ENCODE measurements around the gene CENPB.

Gene CENPB

DNA sequence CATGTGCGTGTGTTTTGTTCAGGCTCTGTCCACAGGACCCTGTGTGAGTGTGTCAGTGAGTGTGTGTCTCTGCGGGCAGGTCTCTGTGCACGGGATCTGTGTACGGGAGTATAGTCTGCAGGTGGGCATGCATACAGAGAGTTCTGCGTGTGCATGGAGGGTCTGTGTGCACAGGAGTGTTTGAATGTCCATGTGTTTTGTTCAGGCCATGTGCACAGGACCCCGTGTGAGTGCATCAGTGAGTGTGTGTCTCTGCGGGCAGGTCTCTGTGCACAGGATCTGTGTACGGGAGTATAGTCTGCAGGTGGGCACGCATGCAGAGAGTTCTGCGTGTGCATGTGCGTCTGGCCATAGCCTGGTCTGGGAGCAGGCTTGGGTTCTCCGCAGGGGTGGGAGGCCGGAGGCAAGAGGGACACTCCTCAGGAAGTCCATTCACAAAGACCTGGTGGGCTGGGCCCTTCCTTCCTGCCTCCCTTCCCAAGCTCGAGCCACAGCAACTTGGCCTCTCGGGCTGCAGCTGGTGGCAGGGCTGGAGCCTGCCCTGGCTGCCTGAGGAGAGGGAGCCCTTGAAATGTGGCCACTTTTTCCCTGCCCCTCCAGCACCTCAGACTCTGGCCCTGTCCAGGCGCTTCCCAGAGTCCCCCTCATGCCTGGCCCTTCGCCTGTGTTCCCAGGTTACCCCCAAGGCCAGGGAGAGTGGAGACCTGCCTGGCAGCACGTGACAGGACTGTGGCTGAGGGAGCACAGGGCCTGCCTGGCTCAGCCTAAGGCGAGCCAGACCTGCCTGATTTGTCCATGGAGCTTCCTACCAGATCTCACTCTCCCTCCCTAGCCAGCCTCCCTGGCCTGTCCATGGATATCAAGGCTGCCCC lies 47.2 kb downstream of the CENPB start:
- Histone ChIP-seq H3K27ac (ENCODE audit: low read depth, low read length) (no peak overlapping the region), H2AFZ (ENCODE audit: insufficient read depth, low read length, poor library complexity) (peak overlapping the region; percentile 13), H3K36me3 (ENCODE audit: control insufficient read depth in 1 of 2, insufficient read depth in 2 of 2, low read length in 2 of 2) (no peaks in the 10 kb centered on the region), H4K8ac (ENCODE audit: low read depth, low read length) (no peak overlapping the region), H3K4me1 (ENCODE audit: control insufficient read depth in 1 of 2, insufficient read depth in 2 of 2, low read length in 2 of 2) (no peaks in the 10 kb centered on the region), H4K91ac (ENCODE audit: low read depth, low read length) (no peak overlapping the region), H3K9ac (ENCODE audit: low read length) (peak overlapping the region; percentile 6), H3K79me2 (ENCODE audit: control insufficient read depth, insufficient read depth, low read length, poor library complexity) (no peaks in the 10 kb centered on the region), H3K14ac (ENCODE audit: low read length) (no peak overlapping the region), H3K18ac (ENCODE audit: low read length) (no peak overlapping the region), H3K79me1 (ENCODE audit: low read length) (no peaks in the 10 kb centered on the region), H3K23ac (ENCODE audit: low read length) (no peak overlapping the region), H3K9me3 (ENCODE audit: insufficient read depth, low read depth, low read length) (peaks cover 2% of the 10 kb centered on the region), H3K4ac (ENCODE audit: low read depth, low read length) (no peak overlapping the region), H4K12ac (ENCODE audit: low read depth, low read length) (no peak overlapping the region), H3K4me3 (ENCODE audit: low read depth, low read length) (no peak overlapping the region), H2AK5ac (ENCODE audit: low read length) (no peak overlapping the region), H2BK120ac (ENCODE audit: insufficient read depth, low read length, poor library complexity) (no peak overlapping the region), H3K4me2 (ENCODE audit: low read length) (no peak overlapping the region), H3K27me3 (ENCODE audit: insufficient read depth, low read length) (no peaks in the 10 kb centered on the region), H2BK12ac (ENCODE audit: low read length) (no peak overlapping the region), H2BK5ac (ENCODE audit: low read depth, low read length, poor library complexity) (no peak overlapping the region)
- no CpG with 5 or more reads among the region's 19 CpGs for WGBS (ENCODE audit: extremely low coverage, insufficient coverage, insufficient read length)
- no peak for DNase-seq

DNA sequence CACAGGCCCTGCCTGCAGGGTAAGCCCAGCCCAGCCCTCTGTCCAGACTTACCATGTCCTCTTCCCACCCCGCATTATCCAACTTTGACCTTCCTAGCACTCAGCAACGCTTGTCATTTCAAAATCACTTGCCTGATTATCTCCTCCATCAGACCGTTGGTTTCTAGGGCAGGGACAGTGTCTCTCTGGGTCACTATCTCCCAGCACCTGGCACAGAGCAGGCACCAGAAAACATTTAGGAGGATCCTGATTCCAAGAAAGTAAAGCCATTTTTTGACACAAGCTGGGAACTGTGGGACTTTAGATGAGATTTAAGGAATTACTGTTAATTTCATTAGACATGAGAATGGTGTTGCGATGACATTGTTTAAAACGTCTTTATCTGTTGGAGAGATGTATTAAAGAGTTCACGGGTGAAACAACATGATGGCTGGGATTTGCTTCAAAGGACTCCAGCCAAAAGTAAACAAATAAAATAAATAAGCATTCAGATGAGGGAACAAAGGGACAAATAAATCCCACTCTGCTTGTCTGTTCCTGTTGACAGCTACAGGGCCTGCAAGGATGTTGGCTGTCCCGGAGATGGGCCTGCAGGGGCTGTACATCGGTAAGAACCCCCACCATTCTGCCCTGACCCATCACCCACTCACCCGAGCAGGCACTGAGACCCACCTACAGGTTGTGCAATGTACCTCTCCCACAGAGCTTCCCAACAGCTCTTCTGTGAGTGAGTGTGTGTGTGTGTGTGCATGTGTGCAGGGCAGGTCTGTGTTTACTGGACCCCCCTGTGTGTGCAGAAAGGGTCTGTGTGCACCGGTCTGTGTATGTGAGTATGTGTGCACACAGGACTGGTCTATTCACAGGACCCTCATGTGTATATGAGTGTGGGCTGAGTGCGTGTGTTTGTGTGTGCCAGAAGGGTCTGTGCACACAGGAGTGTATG lies 48.2 kb downstream of the CENPB start:
- Histone ChIP-seq H3K79me2 (ENCODE audit: control insufficient read depth, insufficient read depth, low read length, poor library complexity) (no peaks in the 10 kb centered on the region), H3K36me3 (ENCODE audit: control insufficient read depth in 1 of 2, insufficient read depth in 2 of 2, low read length in 2 of 2) (no peaks in the 10 kb centered on the region), H3K27me3 (ENCODE audit: insufficient read depth, low read length) (peaks cover under 1% of the 10 kb centered on the region), H3K9me3 (ENCODE audit: insufficient read depth, low read depth, low read length) (peaks cover 2% of the 10 kb centered on the region), H3K14ac (ENCODE audit: low read length) (no peak overlapping the region), H3K9ac (ENCODE audit: low read length) (peak overlapping the region; percentile 6), H2BK12ac (ENCODE audit: low read length) (no peak overlapping the region), H3K23ac (ENCODE audit: low read length) (no peak overlapping the region), H2BK120ac (ENCODE audit: insufficient read depth, low read length, poor library complexity) (no peak overlapping the region), H3K27ac (ENCODE audit: low read depth, low read length) (no peak overlapping the region), H2AFZ (ENCODE audit: insufficient read depth, low read length, poor library complexity) (no peak overlapping the region), H2BK5ac (ENCODE audit: low read depth, low read length, poor library complexity) (no peak overlapping the region), H3K18ac (ENCODE audit: low read length) (no peak overlapping the region), H3K4ac (ENCODE audit: low read depth, low read length) (no peak overlapping the region), H3K79me1 (ENCODE audit: low read length) (no peaks in the 10 kb centered on the region), H4K12ac (ENCODE audit: low read depth, low read length) (no peak overlapping the region), H3K4me2 (ENCODE audit: low read length) (no peak overlapping the region), H3K4me1 (ENCODE audit: control insufficient read depth in 1 of 2, insufficient read depth in 2 of 2, low read length in 2 of 2) (no peaks in the 10 kb centered on the region), H4K8ac (ENCODE audit: low read depth, low read length) (no peak overlapping the region), H2AK5ac (ENCODE audit: low read length) (no peak overlapping the region), H4K91ac (ENCODE audit: low read depth, low read length) (no peak overlapping the region), H3K4me3 (ENCODE audit: low read depth, low read length) (no peak overlapping the region)
- WGBS (ENCODE audit: extremely low coverage, insufficient coverage, insufficient read length) = no CpG with 5 or more reads among the region's 11 CpGs
- DNase-seq = peak in 1 of 2 donors; percentile 35

DNA sequence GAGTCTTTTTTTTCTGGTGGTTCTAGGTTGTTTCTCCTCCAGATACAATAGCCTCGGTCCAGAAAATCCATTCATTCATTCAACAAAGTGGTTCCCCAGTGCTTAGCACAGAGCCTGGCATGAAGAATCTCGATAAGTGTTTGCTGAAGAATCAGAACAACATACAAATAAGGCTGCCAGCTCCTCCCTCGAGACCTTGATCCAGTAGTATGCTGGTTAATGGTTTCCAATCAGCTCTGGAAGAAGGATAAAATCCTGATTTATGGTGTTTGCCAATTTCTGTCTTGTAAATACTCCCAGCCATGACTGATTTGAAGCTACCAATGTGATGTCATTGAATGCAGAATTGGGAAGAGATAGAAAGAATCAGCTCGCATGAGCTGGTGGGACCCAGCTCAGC lies 50.8 kb downstream of the CENPB start:
- no CpG with 5 or more reads among the region's 4 CpGs for WGBS (ENCODE audit: extremely low coverage, insufficient coverage, insufficient read length)
- no peaks in the 10 kb centered on the region for H3K79me1 ChIP-seq (ENCODE audit: low read length)
- H3K4me2 ChIP-seq (ENCODE audit: low read length) = no peak overlapping the region

DNA sequence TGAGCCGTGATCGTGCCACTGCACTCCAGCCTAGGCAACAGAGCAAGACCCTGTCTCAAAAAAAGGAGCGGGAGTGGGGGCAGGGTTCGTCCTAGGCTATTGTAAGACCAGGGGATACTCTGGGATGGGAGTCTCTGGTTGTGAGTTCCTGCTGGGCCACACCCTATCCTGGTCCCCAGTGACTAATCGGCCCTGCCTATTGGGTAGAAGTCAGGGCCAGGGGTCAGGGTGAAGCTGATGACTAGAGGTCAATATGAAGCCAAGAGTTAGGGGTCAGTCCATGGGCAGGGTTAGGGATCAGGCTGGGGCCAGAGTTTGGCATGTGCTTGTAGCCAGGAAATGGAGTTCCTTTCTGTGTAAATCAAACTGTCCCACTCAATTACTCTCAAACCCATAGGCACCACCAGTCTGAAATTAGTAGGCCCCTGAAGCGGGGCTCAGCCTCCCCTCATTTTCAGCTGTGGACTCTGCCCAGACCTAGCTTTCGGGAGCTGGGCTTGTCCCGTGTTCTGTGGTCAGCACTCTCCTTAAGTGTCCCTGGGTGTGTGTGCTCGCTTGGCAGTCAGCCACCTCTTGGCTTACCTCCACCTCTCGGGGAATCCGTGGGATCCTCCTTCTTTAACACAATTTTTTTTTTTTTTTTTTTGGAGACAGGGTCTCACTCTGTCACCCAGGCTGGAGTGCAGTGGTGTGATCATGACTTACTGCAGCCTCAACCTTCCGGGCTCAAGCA lies 52.3 kb downstream of the CENPB start:
- DNase-seq = no peak
- Histone ChIP-seq H3K4ac (ENCODE audit: low read depth, low read length) (no peak overlapping the region), H3K23ac (ENCODE audit: low read length) (no peak overlapping the region), H3K79me2 (ENCODE audit: control insufficient read depth, insufficient read depth, low read length, poor library complexity) (no peaks in the 10 kb centered on the region), H3K4me2 (ENCODE audit: low read length) (no peak overlapping the region), H4K12ac (ENCODE audit: low read depth, low read length) (no peak overlapping the region), H3K18ac (ENCODE audit: low read length) (no peak overlapping the region), H2BK12ac (ENCODE audit: low read length) (no peak overlapping the region), H3K36me3 (ENCODE audit: control insufficient read depth in 1 of 2, insufficient read depth in 2 of 2, low read length in 2 of 2) (no peaks in the 10 kb centered on the region), H3K9ac (ENCODE audit: low read length) (no peak overlapping the region), H4K8ac (ENCODE audit: low read depth, low read length) (no peak overlapping the region), H2BK5ac (ENCODE audit: low read depth, low read length, poor library complexity) (no peak overlapping the region), H2AK5ac (ENCODE audit: low read length) (no peak overlapping the region), H3K79me1 (ENCODE audit: low read length) (no peaks in the 10 kb centered on the region), H3K27ac (ENCODE audit: low read depth, low read length) (no peak overlapping the region), H3K14ac (ENCODE audit: low read length) (no peak overlapping the region), H3K4me1 (ENCODE audit: control insufficient read depth in 1 of 2, insufficient read depth in 2 of 2, low read length in 2 of 2) (no peaks in the 10 kb centered on the region), H4K91ac (ENCODE audit: low read depth, low read length) (no peak overlapping the region), H3K27me3 (ENCODE audit: insufficient read depth, low read length) (peaks cover 10% of the 10 kb centered on the region), H2AFZ (ENCODE audit: insufficient read depth, low read length, poor library complexity) (no peak overlapping the region), H3K4me3 (ENCODE audit: low read depth, low read length) (no peak overlapping the region), H3K9me3 (ENCODE audit: insufficient read depth, low read depth, low read length) (peaks cover 3% of the 10 kb centered on the region), H2BK120ac (ENCODE audit: insufficient read depth, low read length, poor library complexity) (no peak overlapping the region)
- no CpG with 5 or more reads among the region's 12 CpGs for WGBS (ENCODE audit: extremely low coverage, insufficient coverage, insufficient read length)

More for the DNA sequence above, 50.8 kb downstream of the CENPB start:
- H2AFZ ChIP-seq (ENCODE audit: insufficient read depth, low read length, poor library complexity) = no peak overlapping the region
- peaks cover 2% of the 10 kb centered on the region for H3K9me3 ChIP-seq (ENCODE audit: insufficient read depth, low read depth, low read length)
- H3K14ac ChIP-seq (ENCODE audit: low read length) = no peak overlapping the region
- no peaks in the 10 kb centered on the region for H3K79me2 ChIP-seq (ENCODE audit: control insufficient read depth, insufficient read depth, low read length, poor library complexity)
- no peak overlapping the region for H3K4me3 ChIP-seq (ENCODE audit: low read depth, low read length)
- H3K36me3 ChIP-seq (ENCODE audit: control insufficient read depth in 1 of 2, insufficient read depth in 2 of 2, low read length in 2 of 2) = no peaks in the 10 kb centered on the region
- H4K91ac ChIP-seq (ENCODE audit: low read depth, low read length) = no peak overlapping the region
- H3K4ac ChIP-seq (ENCODE audit: low read depth, low read length) = no peak overlapping the region
- H4K8ac ChIP-seq (ENCODE audit: low read depth, low read length) = no peak overlapping the region
- H3K9ac ChIP-seq (ENCODE audit: low read length) = no peak overlapping the region
- H2BK12ac ChIP-seq (ENCODE audit: low read length) = no peak overlapping the region
- no peak overlapping the region for H2BK120ac ChIP-seq (ENCODE audit: insufficient read depth, low read length, poor library complexity)
- H3K27me3 ChIP-seq (ENCODE audit: insufficient read depth, low read length) = peaks cover 10% of the 10 kb centered on the region
- H3K4me1 ChIP-seq (ENCODE audit: control insufficient read depth in 1 of 2, insufficient read depth in 2 of 2, low read length in 2 of 2) = no peaks in the 10 kb centered on the region
- no peak for DNase-seq
- H3K27ac ChIP-seq (ENCODE audit: low read depth, low read length) = no peak overlapping the region
- H3K23ac ChIP-seq (ENCODE audit: low read length) = no peak overlapping the region
- no peak overlapping the region for H3K18ac ChIP-seq (ENCODE audit: low read length)
- no peak overlapping the region for H4K12ac ChIP-seq (ENCODE audit: low read depth, low read length)
- H2BK5ac ChIP-seq (ENCODE audit: low read depth, low read length, poor library complexity) = no peak overlapping the region
- no peak overlapping the region for H2AK5ac ChIP-seq (ENCODE audit: low read length)

Data from trophoblast cell (in vitro differentiated cells and primary cell).